SK-N-SH (cell line): ENCODE data around the gene SLC5A2. TPM values are rescaled to one million over a fixed set of nuclear protein-coding genes. Genes with fewer than 3 reads are reported as not detected.

Experiments
- CTCF ChIA-PET: fragments of 300-600, 350-600 bp; formaldehyde crosslinking; extraction: SDS; loops from one replicate; lab custom pipeline; 2021; lab: Yijun Ruan, JAX
- POLR2A ChIA-PET: fragments of 350-600 bp; sonication (Branson Sonifier 250); formaldehyde crosslinking; extraction: SDS; loops from one replicate; lab custom pipeline; 2020; ENCODE audit warnings: antibody characterized with exemption, inconsistent platforms; lab: Yijun Ruan, JAX
- DNase-seq: peaks from one replicate; pipeline ENCODE4 v3.0.0; 2012
- H2AFZ ChIP-seq: fragments of 200-600 bp; sonication (generic); 2 replicates; pipeline ENCODE4 v1.8.1; 2016; ENCODE audit warnings: antibody characterized with exemption, mild to moderate bottlenecking, low read depth
- H3F3A ChIP-seq: fragments of 200-600 bp; sonication (generic); replicated peaks from 2 replicates; pipeline ENCODE3; 2016; ENCODE audit warnings: antibody characterized with exemption, mild to moderate bottlenecking; ENCODE audit not compliant: insufficient read depth
- H3K27ac ChIP-seq, 2 experiments: fragments of 200-500 bp in 1 of 2; fragments of 200-600 bp in 1 of 2; sonication (Bioruptor generic) in 1 of 2; sonication (generic), shearing (Covaris generic) in 1 of 2; 2 replicates each; pipeline versions ENCODE4 v1.5.1 to v1.6.1; 2014 to 2016; ENCODE audit warnings: low read depth in 2 of 2, inconsistent platforms in 1 of 2, low read length in 1 of 2, mild to moderate bottlenecking in 1 of 2, mixed read lengths in 1 of 2
- H3K27me3 ChIP-seq: fragments of 200-600 bp; sonication (generic), shearing (Covaris generic); 2 replicates; pipeline ENCODE4 v1.6.1; 2016; ENCODE audit warnings: mixed run types; ENCODE audit not compliant: insufficient read depth
- H3K36me3 ChIP-seq, 2 experiments: fragments of 200-500 bp in 1 of 2; fragments of 200-600 bp in 1 of 2; sonication (Bioruptor generic) in 1 of 2; sonication (generic) in 1 of 2; replicated peaks in 1 of 2; 2 replicates each; pipeline versions ENCODE3 to v1.5.1; 2014 to 2016; ENCODE audit warnings: low read length in 1 of 2, mild to moderate bottlenecking in 1 of 2; ENCODE audit not compliant: insufficient read depth in 2 of 2, control insufficient read depth in 1 of 2
- H3K4me1 ChIP-seq, 2 experiments: fragments of 200-500 bp in 1 of 2; fragments of 200-600 bp in 1 of 2; sonication (Bioruptor generic) in 1 of 2; sonication (generic), shearing (Covaris generic) in 1 of 2; 2 replicates each; pipeline versions ENCODE4 v1.5.1 to v1.6.1; 2014 to 2016; ENCODE audit warnings: low read depth in 1 of 2, low read length in 1 of 2, mixed run types in 1 of 2; ENCODE audit not compliant: insufficient read depth in 2 of 2, control insufficient read depth in 1 of 2
- H3K4me2 ChIP-seq: fragments of 200-600 bp; sonication (generic), shearing (Covaris generic); 2 replicates; pipeline ENCODE4 v1.6.1; 2017; ENCODE audit warnings: mixed run types
- H3K4me3 ChIP-seq, 2 experiments: fragments of 200-500 bp in 1 of 2; fragments of 200-600 bp in 1 of 2; sonication (Bioruptor generic) in 1 of 2; sonication (generic), shearing (Covaris generic) in 1 of 2; 2 replicates each; pipeline versions ENCODE4 v1.5.1 to v1.8.1; 2014 to 2016; ENCODE audit warnings: low read depth in 2 of 2, inconsistent platforms in 1 of 2, low read length in 1 of 2, mild to moderate bottlenecking in 1 of 2, mixed read lengths in 1 of 2, moderate library complexity in 1 of 2
- H3K79me2 ChIP-seq: fragments of 200-600 bp; sonication (generic); 2 replicates; pipeline ENCODE4 v1.8.1; 2017; ENCODE audit warnings: mild to moderate bottlenecking; ENCODE audit not compliant: insufficient read depth
- H3K9ac ChIP-seq: fragments of 200-600 bp; sonication (generic); 2 replicates; pipeline ENCODE4 v1.6.1; 2017; ENCODE audit warnings: mixed run types
- H3K9me2 ChIP-seq: fragments of 200-600 bp; sonication (generic); 2 replicates; pipeline ENCODE4 v1.6.1; 2017; ENCODE audit warnings: mixed run types
- H3K9me3 ChIP-seq: fragments of 200-600 bp; sonication (generic); 2 replicates; pipeline ENCODE4 v1.6.1; 2017; ENCODE audit warnings: mixed run types, mild to moderate bottlenecking, moderate library complexity
- H4K20me1 ChIP-seq: fragments of 200-600 bp; sonication (generic); 2 replicates; pipeline ENCODE4 v1.6.1; 2017; ENCODE audit warnings: mild to moderate bottlenecking, mixed run types; ENCODE audit not compliant: insufficient read depth
- ELF1 ChIP-seq: IDR thresholded peaks from 2 replicates; pipeline ENCODE4 v1.4.0; 2012
- FOXM1 ChIP-seq: IDR thresholded peaks from 2 replicates; pipeline ENCODE4 v1.4.0; 2012; ENCODE audit warnings: low read depth, mild to moderate bottlenecking
- GATA2 ChIP-seq: sonication (generic); formaldehyde crosslinking; IDR thresholded peaks from 2 replicates; pipeline ENCODE4 v1.5.0; 2020; ENCODE audit warnings: mild to moderate bottlenecking, missing genetic modification reagents
- NRF1 ChIP-seq: IDR thresholded peaks from 2 replicates; pipeline ENCODE4 v1.6.1; 2012; ENCODE audit warnings: low read depth, mild to moderate bottlenecking, low read length
- RAD21 ChIP-seq: IDR thresholded peaks from 2 replicates; pipeline ENCODE4 v1.6.1; 2012; ENCODE audit warnings: mild to moderate bottlenecking, low read length
- RCOR1 ChIP-seq: fragments of 150-350 bp; IDR thresholded peaks from 2 replicates; pipeline ENCODE4 v1.6.1; 2017; ENCODE audit warnings: antibody characterized with exemption, low read length
- RFX5 ChIP-seq: IDR thresholded peaks from 2 replicates; pipeline ENCODE4 v1.6.1; 2012; ENCODE audit warnings: mild to moderate bottlenecking, improper control_type of control experiment, low read length
- SMC3 ChIP-seq: IDR thresholded peaks from 2 replicates; pipeline ENCODE4 v1.6.1; 2012; ENCODE audit warnings: low read depth, low read length, improper control_type of control experiment
- TCF12 ChIP-seq: IDR thresholded peaks from 2 replicates; pipeline ENCODE4 v1.4.0; 2012
- TEAD4 ChIP-seq: IDR thresholded peaks from 2 replicates; pipeline ENCODE4 v1.4.0; 2012; ENCODE audit warnings: mild to moderate bottlenecking, borderline replicate concordance; ENCODE audit not compliant: insufficient read depth
- WGBS: methylation state at CpG from one replicate; pipeline ENCODE4 v1.1.6; 2017; ENCODE audit warnings: low lambda C conversion rate; 5-methylcytosine and 5-hydroxymethylcytosine counted together
- polyA plus RNA-seq, 3 experiments: library from polyadenylated mRNA; depleted of rRNA; stranded (reverse); fragments of >200 nt; gene quantifications; 2 replicates each; pipeline ENCODE4 v1.2.3, GENCODE V29; 2012
- TF ChIP-seq, protein P1 (sequence below): fragments of 150-350 bp; IDR thresholded peaks from 2 replicates; pipeline ENCODE4 v1.6.1; 2017; ENCODE audit warnings: antibody characterized with exemption, low read length, low read depth, borderline replicate concordance
- TF ChIP-seq, protein P2 (sequence below): IDR thresholded peaks from 2 replicates; pipeline ENCODE4 v1.4.0; 2012; ENCODE audit warnings: low read depth, borderline replicate concordance
- TF ChIP-seq, protein P3 (sequence below): IDR thresholded peaks from 2 replicates; pipeline ENCODE4 v1.6.1; 2012; ENCODE audit warnings: mild to moderate bottlenecking, low read depth, low read length, moderate library complexity
- TF ChIP-seq, protein P4 (sequence below): IDR thresholded peaks from 2 replicates; pipeline ENCODE4; 2012

Gene SLC5A2
- polyA plus RNA-seq, 1 of the 3 experiments (the other 2 are of a cell fraction), result 0.31 TPM

DNA sequence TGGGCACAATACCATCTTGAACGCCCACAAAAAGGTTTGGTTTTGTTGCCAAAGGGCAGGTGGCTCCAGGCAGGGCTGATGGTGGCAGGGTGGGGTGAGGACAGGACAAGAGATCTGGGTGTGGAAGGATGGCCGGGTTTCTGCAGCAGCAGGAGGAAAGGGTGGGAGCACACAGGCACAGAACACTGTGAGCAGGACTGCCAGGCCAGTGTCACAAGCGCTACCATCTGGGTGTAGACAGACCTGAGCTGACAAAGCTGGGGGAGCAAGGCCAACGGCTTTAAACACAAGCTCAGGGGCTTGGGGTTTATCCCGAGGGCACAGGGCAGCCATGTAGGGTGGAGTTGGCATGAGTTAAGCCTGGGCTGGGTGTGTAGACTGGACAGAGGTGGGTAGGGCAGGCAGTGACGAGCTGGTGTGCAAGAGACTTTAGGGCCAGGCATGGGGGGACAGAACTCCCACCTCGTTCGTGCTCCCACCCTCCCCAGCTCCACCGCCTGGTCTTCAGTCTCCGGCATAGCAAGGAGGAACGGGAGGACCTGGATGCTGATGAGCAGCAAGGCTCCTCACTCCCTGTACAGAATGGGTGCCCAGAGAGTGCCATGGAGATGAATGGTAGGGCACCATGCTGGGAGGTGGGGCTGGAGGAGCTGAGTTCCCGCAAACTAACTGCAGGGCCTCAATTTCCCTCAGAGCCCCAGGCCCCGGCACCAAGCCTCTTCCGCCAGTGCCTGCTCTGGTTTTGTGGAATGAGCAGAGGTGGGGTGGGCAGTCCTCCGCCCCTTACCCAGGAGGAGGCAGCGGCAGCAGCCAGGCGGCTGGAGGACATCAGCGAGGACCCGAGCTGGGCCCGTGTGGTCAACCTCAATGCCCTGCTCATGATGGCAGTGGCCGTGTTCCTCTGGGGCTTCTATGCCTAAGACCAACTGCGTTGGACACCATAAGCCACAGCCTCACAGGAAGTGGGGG lies 7.0 kb downstream of the SLC5A2 start:
- WGBS, result 96% methylated on average over 14 of the region's 22 CpGs
- Histone ChIP-seq H3K79me2 (no peaks in the 10 kb centered on the region), H3K4me1 (peaks cover 0 to 16% of the 10 kb centered on the region in 2 experiments; a peak in 1 of 4 replicates), H3K36me3 (peaks cover 0 to 16% of the 10 kb centered on the region in 2 experiments), H3K27me3 (no peaks in the 10 kb centered on the region), H2AFZ (no peak overlapping the region), H3K9ac (no peak overlapping the region), H3K9me2 (no peaks in the 10 kb centered on the region), H3K4me3 (no peak overlapping the region), H3K27ac (no peak overlapping the region), H3F3A (no peaks in the 10 kb centered on the region), H3K4me2 (no peak overlapping the region), H4K20me1 (no peaks in the 10 kb centered on the region), H3K9me3 (no peaks in the 10 kb centered on the region)
- TF ChIP-seq TCF12 (no peak), SMC3 (no peak), RAD21 (no peak), FOXM1 (no peak), ELF1 (no peak), GATA2 (CRISPR knock-in tag) (no peak), NRF1 (no peak)
- TF ChIP-seq, protein P1, sequence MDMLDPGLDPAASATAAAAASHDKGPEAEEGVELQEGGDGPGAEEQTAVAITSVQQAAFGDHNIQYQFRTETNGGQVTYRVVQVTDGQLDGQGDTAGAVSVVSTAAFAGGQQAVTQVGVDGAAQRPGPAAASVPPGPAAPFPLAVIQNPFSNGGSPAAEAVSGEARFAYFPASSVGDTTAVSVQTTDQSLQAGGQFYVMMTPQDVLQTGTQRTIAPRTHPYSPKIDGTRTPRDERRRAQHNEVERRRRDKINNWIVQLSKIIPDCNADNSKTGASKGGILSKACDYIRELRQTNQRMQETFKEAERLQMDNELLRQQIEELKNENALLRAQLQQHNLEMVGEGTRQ, result no peak
- POLR2A ChIA-PET, result no interaction called here
- CTCF ChIA-PET, result interaction anchor here (1.1 to 2.5 kb wide), 3 partner anchors 13 to 38 kb away, joined by 3 to 7 read pairs (median 6); no protein-coding TSS in a partner anchor
- DNase-seq, result no peak

DNA sequence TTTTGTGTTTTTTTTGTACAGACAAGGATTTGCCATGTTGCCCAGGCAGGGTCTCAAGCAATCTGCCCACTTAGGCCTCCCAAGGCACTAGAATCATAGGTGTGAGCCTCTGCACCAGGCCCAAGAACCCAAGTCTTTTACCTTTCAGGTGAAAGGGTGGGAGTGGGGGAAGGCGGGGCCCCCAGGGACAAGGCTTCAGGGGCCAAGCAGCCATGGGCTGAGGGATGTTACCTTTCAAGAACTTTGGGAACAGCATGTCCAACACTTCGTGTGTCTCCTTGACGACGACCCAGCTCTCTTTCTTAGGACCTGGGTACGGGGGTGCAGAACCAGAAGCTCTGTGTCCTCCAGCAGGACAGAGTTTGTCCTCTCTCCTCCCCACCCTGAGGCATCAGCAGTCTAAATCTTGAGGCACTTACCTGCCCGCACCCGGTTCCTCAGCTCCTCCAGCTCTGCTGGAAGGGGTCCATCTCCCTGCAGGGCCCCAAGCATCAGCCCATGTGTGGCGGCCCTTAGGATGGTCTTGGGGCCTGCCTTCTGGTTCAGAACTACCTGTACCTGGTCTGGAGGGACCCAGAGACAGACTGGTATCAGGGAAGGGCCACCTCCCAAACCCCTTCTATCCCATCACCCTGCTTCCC lies 9.0 kb downstream of the SLC5A2 start:
- H3K9me2 ChIP-seq, result no peaks in the 10 kb centered on the region
- no peak for DNase-seq
- no peak overlapping the region for H3K4me2 ChIP-seq
- TF ChIP-seq, protein P2, sequence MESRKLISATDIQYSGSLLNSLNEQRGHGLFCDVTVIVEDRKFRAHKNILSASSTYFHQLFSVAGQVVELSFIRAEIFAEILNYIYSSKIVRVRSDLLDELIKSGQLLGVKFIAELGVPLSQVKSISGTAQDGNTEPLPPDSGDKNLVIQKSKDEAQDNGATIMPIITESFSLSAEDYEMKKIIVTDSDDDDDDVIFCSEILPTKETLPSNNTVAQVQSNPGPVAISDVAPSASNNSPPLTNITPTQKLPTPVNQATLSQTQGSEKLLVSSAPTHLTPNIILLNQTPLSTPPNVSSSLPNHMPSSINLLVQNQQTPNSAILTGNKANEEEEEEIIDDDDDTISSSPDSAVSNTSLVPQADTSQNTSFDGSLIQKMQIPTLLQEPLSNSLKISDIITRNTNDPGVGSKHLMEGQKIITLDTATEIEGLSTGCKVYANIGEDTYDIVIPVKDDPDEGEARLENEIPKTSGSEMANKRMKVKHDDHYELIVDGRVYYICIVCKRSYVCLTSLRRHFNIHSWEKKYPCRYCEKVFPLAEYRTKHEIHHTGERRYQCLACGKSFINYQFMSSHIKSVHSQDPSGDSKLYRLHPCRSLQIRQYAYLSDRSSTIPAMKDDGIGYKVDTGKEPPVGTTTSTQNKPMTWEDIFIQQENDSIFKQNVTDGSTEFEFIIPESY, result no peak
- TF ChIP-seq SMC3 (no peak), TEAD4 (no peak), RCOR1 (no peak), RFX5 (no peak)
- TF ChIP-seq, protein P3, sequence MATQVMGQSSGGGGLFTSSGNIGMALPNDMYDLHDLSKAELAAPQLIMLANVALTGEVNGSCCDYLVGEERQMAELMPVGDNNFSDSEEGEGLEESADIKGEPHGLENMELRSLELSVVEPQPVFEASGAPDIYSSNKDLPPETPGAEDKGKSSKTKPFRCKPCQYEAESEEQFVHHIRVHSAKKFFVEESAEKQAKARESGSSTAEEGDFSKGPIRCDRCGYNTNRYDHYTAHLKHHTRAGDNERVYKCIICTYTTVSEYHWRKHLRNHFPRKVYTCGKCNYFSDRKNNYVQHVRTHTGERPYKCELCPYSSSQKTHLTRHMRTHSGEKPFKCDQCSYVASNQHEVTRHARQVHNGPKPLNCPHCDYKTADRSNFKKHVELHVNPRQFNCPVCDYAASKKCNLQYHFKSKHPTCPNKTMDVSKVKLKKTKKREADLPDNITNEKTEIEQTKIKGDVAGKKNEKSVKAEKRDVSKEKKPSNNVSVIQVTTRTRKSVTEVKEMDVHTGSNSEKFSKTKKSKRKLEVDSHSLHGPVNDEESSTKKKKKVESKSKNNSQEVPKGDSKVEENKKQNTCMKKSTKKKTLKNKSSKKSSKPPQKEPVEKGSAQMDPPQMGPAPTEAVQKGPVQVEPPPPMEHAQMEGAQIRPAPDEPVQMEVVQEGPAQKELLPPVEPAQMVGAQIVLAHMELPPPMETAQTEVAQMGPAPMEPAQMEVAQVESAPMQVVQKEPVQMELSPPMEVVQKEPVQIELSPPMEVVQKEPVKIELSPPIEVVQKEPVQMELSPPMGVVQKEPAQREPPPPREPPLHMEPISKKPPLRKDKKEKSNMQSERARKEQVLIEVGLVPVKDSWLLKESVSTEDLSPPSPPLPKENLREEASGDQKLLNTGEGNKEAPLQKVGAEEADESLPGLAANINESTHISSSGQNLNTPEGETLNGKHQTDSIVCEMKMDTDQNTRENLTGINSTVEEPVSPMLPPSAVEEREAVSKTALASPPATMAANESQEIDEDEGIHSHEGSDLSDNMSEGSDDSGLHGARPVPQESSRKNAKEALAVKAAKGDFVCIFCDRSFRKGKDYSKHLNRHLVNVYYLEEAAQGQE, result no peak
- TF ChIP-seq, protein P4, sequence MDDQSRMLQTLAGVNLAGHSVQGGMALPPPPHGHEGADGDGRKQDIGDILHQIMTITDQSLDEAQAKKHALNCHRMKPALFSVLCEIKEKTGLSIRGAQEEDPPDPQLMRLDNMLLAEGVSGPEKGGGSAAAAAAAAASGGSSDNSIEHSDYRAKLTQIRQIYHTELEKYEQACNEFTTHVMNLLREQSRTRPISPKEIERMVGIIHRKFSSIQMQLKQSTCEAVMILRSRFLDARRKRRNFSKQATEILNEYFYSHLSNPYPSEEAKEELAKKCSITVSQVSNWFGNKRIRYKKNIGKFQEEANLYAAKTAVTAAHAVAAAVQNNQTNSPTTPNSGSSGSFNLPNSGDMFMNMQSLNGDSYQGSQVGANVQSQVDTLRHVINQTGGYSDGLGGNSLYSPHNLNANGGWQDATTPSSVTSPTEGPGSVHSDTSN, result no peak
- TF ChIP-seq, all 33 proteins: peak for 0
- no peaks in the 10 kb centered on the region for H4K20me1 ChIP-seq
- ChIA-PET CTCF (interaction anchor here (2.5 kb wide), 1 partner anchor 40 kb away, joined by 6 read pairs; no protein-coding TSS in a partner anchor), POLR2A (no interaction called here)
- no peaks in the 10 kb centered on the region for H3K9me3 ChIP-seq
- no peaks in the 10 kb centered on the region for H3K27me3 ChIP-seq
- no peaks in the 10 kb centered on the region for H3K79me2 ChIP-seq
- H3K4me1 ChIP-seq, result peaks cover 0 to 16% of the 10 kb centered on the region in 2 experiments; a peak in 1 of 4 replicates
- WGBS, result 95% methylated on average over 6 of the region's 8 CpGs
- H3K27ac ChIP-seq, result no peak overlapping the region
- H3K36me3 ChIP-seq, result peaks cover 0 to 33% of the 10 kb centered on the region in 2 experiments
- H2AFZ ChIP-seq, result no peak overlapping the region
- no peak overlapping the region for H3K9ac ChIP-seq
- no peak overlapping the region for H3K4me3 ChIP-seq
- H3F3A ChIP-seq, result no peaks in the 10 kb centered on the region
